ENCODE data around the gene DACH1.

- TF ChIP-seq, protein P1, sequence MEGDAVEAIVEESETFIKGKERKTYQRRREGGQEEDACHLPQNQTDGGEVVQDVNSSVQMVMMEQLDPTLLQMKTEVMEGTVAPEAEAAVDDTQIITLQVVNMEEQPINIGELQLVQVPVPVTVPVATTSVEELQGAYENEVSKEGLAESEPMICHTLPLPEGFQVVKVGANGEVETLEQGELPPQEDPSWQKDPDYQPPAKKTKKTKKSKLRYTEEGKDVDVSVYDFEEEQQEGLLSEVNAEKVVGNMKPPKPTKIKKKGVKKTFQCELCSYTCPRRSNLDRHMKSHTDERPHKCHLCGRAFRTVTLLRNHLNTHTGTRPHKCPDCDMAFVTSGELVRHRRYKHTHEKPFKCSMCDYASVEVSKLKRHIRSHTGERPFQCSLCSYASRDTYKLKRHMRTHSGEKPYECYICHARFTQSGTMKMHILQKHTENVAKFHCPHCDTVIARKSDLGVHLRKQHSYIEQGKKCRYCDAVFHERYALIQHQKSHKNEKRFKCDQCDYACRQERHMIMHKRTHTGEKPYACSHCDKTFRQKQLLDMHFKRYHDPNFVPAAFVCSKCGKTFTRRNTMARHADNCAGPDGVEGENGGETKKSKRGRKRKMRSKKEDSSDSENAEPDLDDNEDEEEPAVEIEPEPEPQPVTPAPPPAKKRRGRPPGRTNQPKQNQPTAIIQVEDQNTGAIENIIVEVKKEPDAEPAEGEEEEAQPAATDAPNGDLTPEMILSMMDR (IDR thresholded peaks at IDR 0.05): no peak
- no peak for TF ChIP-seq POLR2A (IDR thresholded peaks at IDR 0.05)
Observed at GRCh38 chr13:71712988-71713653, 153.9 kb downstream of the DACH1 start.
